ENCODE measurements around the gene EVA1A. TPM values are rescaled to one million over a fixed set of nuclear protein-coding genes. Genes with fewer than 3 reads are reported as not detected.

The EVA1A gene
- polyA plus RNA-seq, 3 donors = not detected

- Histone ChIP-seq H3K79me2 (ENCODE audit: insufficient read depth, low read length) (no peaks in the 10 kb centered on the region), H3K4me2 (replicated peaks; ENCODE audit: extremely low read depth, low read length, poor library complexity, severe bottlenecking) (no peak overlapping the region), H3K4me3 (replicated peaks in 1 of 3; ENCODE audit: low read depth in 2 of 3, low read length in 3 of 3) (no peak overlapping the region), H3K27ac (ENCODE audit: low read depth in 1 of 2, low read length in 2 of 2) (no peak overlapping the region), H2AFZ (ENCODE audit: insufficient read depth, low read depth, low read length, poor library complexity, severe bottlenecking) (no peak overlapping the region), H3K36me3 (replicated peaks in 1 of 2; ENCODE audit: control insufficient read depth in 1 of 2, insufficient read depth in 2 of 2, low read length in 2 of 2) (no peaks in the 10 kb centered on the region), H3K9ac (ENCODE audit: insufficient read depth, low read length, poor library complexity, severe bottlenecking) (no peak overlapping the region), H3K4me1 (ENCODE audit: control insufficient read depth in 1 of 2, insufficient read depth in 2 of 2, low read length in 2 of 2) (no peaks in the 10 kb centered on the region), H3K9me3 (replicated peaks in 1 of 2; ENCODE audit: control insufficient read depth in 1 of 2, insufficient read depth in 1 of 2, low read length in 2 of 2) (no peaks in the 10 kb centered on the region), H3K27me3 (ENCODE audit: control insufficient read depth in 2 of 2, insufficient read depth in 2 of 2, low read length in 2 of 2) (no peaks in the 10 kb centered on the region), H4K20me1 (ENCODE audit: insufficient read depth, low read length) (no peaks in the 10 kb centered on the region)
- no peak overlapping the region for H3K27ac Mint-ChIP-seq
- no peaks in the 10 kb centered on the region for H3K36me3 Mint-ChIP-seq
- TF ChIP-seq CTCF (IDR thresholded peaks at IDR 0.05) = no peak
- no peak overlapping the region for H3K4me3 Mint-ChIP-seq
- peaks cover 0 to 11% (median 1%) of the 10 kb centered on the region in 3 donors for H3K27me3 Mint-ChIP-seq (ENCODE audit: low read depth in 3 of 3)
- WGBS (ENCODE audit: insufficient coverage) = 94% methylated on average over 2 of the region's 5 CpGs
- H3K9me3 Mint-ChIP-seq = peaks cover 0 to 5% (median 3%) of the 10 kb centered on the region in 7 donors
- DNase-seq = no peak
- intact Hi-C loops (cut with micrococcal nuclease) = no loop called here
- H3K4me1 Mint-ChIP-seq = no peaks in the 10 kb centered on the region
Observed at GRCh38 chr2:75587954-75588587, 27.3 kb upstream of the EVA1A start.

GRCh38 chr2:75586971-75587370 lies 26.2 kb upstream of the EVA1A start:
- Mint-ChIP-seq H3K27me3 (ENCODE audit: low read depth in 3 of 3) (peaks cover 0 to 14% (median 1%) of the 10 kb centered on the region in 3 donors), H3K9me3 (peaks cover 0 to 6% (median 3%) of the 10 kb centered on the region in 7 donors), H3K4me3 (no peak overlapping the region), H3K36me3 (no peaks in the 10 kb centered on the region), H3K4me1 (no peaks in the 10 kb centered on the region), H3K27ac (no peak overlapping the region)
- intact Hi-C loops (cut with micrococcal nuclease) = no loop called here
- no peaks in the 10 kb centered on the region for H3K9me3 ChIP-seq (replicated peaks in 1 of 2; ENCODE audit: control insufficient read depth in 1 of 2, insufficient read depth in 1 of 2, low read length in 2 of 2)
- WGBS (ENCODE audit: insufficient coverage) = no CpG with 5 or more reads among the region's 2 CpGs
- H2AFZ ChIP-seq (ENCODE audit: insufficient read depth, low read depth, low read length, poor library complexity, severe bottlenecking) = no peak overlapping the region
- H3K4me1 ChIP-seq (ENCODE audit: control insufficient read depth in 1 of 2, insufficient read depth in 2 of 2, low read length in 2 of 2) = no peaks in the 10 kb centered on the region
- no peaks in the 10 kb centered on the region for H3K27me3 ChIP-seq (ENCODE audit: control insufficient read depth in 2 of 2, insufficient read depth in 2 of 2, low read length in 2 of 2)
- no peak for DNase-seq
- H3K27ac ChIP-seq (ENCODE audit: low read depth in 1 of 2, low read length in 2 of 2) = no peak overlapping the region
- no peak overlapping the region for H3K4me2 ChIP-seq (replicated peaks; ENCODE audit: extremely low read depth, low read length, poor library complexity, severe bottlenecking)
- no peaks in the 10 kb centered on the region for H4K20me1 ChIP-seq (ENCODE audit: insufficient read depth, low read length)
- H3K36me3 ChIP-seq (replicated peaks in 1 of 2; ENCODE audit: control insufficient read depth in 1 of 2, insufficient read depth in 2 of 2, low read length in 2 of 2) = no peaks in the 10 kb centered on the region
- H3K79me2 ChIP-seq (ENCODE audit: insufficient read depth, low read length) = no peaks in the 10 kb centered on the region
- no peak overlapping the region for H3K9ac ChIP-seq (ENCODE audit: insufficient read depth, low read length, poor library complexity, severe bottlenecking)
- TF ChIP-seq CTCF (IDR thresholded peaks at IDR 0.05) = no peak
- no peak overlapping the region for H3K4me3 ChIP-seq (replicated peaks in 1 of 3; ENCODE audit: low read depth in 2 of 3, low read length in 3 of 3)

Data from CD14-positive monocyte (primary cell).